ENCODE data around the gene CCL17.
"Not testable (repeated sequence)": the region's sequence is repeated elsewhere in the genome, so short reads cannot be mapped to it uniquely, and the experiment has no call there.

CCL17 gene

DNA sequence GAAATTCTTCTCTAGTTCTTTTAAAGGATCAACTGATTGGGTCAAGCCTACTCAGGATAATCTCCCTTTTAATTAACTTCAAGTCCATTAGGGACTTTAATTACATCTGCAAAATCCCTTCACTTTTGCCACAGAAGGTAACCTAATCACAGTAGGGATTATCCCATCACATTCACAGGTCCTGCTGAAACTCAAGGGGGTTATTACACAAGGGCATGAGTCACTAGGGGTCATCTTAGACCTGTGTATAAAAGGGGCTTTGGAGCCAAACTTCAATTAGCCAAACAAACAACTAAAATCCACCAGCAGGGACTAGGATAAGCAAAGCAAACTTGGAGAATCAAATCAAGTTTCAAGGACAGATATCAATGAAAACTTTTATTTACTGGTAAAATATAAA, 23.3 kb downstream of the CCL17 start:
- no peak for DNase-seq (ENCODE audit: low read depth in 1 of 2, low spot score in 1 of 2)

- no peak for DNase-seq (ENCODE audit: low read depth in 1 of 2, low spot score in 1 of 2)
Measured at GRCh38 chr16:57430955-57431354, 26.4 kb downstream of the CCL17 start.

DNA sequence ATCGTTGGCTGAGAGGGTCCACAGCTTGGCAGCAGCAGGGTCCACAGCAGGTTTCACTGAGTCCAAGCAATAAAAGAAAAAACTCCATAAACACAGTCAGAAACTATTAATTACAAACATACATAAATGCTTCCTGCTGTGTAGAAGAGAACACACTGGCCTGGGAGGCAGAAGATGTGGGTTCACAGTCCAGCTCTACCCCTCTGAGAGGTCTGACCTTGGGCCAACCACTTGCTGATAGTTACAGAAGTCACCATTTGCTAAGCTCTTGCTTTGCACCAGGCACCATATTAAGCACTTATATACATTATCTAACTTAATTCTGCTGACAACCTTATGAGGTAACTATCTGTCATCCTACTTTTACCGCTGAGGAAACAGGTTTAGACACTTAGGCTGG, 27.9 kb downstream of the CCL17 start:
- no peak for DNase-seq (ENCODE audit: low read depth in 1 of 2, low spot score in 1 of 2)

GRCh38 chr16:57432989-57433388, 28.4 kb downstream of the CCL17 start:
- no peak for DNase-seq (ENCODE audit: low read depth in 1 of 2, low spot score in 1 of 2)

DNA sequence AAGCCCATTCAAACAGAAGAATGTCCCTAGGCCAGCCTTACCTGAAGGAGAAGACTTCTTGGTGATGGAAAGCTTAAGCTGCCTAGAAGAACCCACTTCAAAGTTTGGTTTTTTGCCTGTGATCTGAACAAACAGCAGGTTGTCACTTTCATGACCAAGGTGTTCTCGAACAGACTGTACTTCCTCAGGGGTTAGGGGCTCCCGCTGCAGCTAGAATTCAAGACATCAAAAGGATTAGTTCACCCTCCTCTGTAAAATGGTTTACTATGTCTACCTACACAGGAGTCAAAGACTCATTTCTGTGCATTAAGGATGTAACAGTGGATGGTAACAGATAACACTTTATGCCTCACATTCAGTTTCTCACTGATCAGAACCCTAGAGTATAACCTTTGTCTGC, 29.4 kb downstream of the CCL17 start:
- no peak for DNase-seq (ENCODE audit: low read depth in 1 of 2, low spot score in 1 of 2)

DNA sequence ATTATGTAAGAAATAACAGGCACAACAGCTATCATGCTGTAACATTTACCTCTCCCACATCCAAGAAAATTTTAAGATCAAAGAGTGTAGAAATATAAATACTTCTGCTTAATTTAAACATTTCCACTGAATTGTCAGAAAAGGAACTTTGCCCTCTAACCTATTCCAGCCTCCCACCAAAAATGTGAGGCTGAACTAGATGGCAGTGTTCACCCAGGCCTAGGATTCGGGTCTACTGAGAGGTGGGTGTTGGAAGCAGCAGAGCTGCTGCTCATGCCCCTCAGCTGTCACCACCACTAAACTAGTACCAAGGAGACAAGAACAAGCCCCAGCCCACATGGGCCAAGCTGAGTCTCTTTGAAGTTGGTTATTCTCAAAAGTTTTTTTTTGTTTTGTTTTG, 31.3 kb downstream of the CCL17 start:
- DNase-seq (ENCODE audit: low read depth in 1 of 2, low spot score in 1 of 2): no peak

DNA sequence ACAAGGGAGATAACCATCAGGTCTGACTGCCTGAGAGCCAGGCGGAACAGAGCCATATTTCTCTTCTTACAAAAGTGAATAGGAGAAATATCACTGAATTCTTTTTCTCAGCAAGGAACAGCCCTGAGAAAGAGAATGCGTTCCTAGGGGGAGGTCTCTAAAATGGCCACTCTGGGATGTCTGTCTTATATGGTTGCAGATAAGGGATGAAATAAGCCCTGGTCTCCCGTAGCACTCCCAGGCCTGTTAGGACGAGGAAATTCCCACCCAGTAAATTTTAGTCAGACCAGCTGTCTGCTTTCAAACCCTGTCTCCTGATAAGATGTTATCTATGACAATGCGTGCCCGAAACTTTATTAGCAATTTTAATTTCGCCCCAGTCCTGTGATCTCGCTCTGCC, 35.4 kb downstream of the CCL17 start:
- not testable (repeated sequence) for DNase-seq (ENCODE audit: low read depth in 1 of 2, low spot score in 1 of 2)

DNA sequence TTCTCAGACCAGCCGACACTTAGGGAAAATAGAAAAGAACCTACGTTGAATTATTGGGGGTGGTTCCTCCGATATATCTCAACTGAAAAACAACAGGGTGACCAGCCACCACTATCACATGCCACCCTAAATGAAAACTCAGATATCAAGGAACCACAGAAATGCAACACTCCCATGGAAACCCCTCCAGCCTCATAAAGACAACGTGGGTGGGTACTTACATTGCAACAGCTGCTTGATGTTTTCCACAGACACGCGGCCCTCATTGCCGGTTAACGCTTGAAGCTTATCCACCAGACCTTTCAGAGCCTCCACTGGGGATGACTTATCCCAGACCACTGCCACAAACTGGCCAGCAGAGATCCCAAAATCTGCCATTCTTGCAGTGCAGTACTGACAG, 36.0 kb downstream of the CCL17 start:
- not testable (repeated sequence) for DNase-seq (ENCODE audit: low read depth in 1 of 2, low spot score in 1 of 2)

DNA sequence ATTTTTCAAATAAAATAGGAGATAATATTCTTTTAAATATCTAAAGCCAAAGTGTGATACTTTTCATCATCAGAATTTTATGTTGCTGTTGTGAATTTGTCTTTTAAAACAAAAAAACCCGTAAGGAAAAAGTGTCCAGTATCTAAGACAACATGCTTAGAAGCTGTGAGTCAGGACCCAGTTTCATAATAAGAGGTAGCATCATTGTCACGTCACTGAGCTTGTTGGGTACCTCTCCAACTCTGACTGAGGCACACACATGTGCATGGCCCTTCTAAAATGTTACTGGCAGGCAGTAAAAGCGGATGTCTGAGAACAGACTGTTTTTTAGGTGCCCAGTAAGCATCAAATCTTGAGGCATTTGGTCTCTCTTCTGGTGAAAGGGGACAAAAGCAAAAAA, 40.1 kb downstream of the CCL17 start:
- DNase-seq (ENCODE audit: low read depth in 1 of 2, low spot score in 1 of 2): no peak

GRCh38 chr16:57445510-57445909, 40.9 kb downstream of the CCL17 start:
- no peak for DNase-seq (ENCODE audit: low read depth in 1 of 2, low spot score in 1 of 2)

DNA sequence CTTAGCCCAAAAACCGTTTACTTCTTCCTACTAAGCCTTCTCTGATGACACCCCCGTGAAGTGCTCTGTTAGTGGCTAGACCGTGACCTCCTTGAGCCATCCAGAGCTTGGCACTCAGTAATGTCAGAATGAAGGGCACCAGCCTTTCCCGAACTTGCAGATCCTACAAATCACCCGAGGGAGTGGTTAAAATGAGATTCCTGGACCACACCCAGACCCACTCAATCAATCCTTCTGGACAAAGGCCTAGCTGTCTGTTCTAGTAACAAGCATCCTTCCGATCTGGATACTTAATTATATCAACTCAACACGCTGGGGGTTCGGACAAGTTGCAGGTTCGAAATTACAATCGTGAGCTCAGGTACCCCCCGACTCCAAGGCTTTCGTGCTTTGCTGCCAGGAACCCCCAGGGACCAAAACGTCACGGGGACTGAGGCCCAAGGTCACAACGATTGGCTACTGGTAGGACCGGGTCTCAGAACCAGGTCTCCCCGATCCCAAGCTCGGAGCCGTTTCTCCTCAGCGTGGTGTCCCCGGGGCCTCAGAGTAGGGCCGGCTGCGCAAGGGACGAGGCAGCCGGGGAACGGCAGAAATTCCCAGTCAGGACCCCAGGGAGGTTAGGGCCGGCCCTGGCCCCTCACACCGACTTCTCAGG, 42.1 kb downstream of the CCL17 start:
- peak in 1 of 2 donors; percentile 3 for DNase-seq (ENCODE audit: low read depth in 1 of 2, low spot score in 1 of 2)

GRCh38 chr16:57447186-57447962, 42.8 kb downstream of the CCL17 start, which contains the start of the genes CIAPIN1 and COQ9:
CIAPIN1 (minus strand) TSS chr16:57447385; CDS start chr16:57440928, 6,457 bp downstream.
COQ9 (plus strand) TSS chr16:57447479; CDS start chr16:57447506, 27 bp downstream.
- peak; percentile 77 to 88 for DNase-seq (ENCODE audit: low read depth in 1 of 2, low spot score in 1 of 2)

- DNase-seq (ENCODE audit: low read depth in 1 of 2, low spot score in 1 of 2): no peak
Measured at GRCh38 chr16:57452021-57452420, 47.5 kb downstream of the CCL17 start.

DNA sequence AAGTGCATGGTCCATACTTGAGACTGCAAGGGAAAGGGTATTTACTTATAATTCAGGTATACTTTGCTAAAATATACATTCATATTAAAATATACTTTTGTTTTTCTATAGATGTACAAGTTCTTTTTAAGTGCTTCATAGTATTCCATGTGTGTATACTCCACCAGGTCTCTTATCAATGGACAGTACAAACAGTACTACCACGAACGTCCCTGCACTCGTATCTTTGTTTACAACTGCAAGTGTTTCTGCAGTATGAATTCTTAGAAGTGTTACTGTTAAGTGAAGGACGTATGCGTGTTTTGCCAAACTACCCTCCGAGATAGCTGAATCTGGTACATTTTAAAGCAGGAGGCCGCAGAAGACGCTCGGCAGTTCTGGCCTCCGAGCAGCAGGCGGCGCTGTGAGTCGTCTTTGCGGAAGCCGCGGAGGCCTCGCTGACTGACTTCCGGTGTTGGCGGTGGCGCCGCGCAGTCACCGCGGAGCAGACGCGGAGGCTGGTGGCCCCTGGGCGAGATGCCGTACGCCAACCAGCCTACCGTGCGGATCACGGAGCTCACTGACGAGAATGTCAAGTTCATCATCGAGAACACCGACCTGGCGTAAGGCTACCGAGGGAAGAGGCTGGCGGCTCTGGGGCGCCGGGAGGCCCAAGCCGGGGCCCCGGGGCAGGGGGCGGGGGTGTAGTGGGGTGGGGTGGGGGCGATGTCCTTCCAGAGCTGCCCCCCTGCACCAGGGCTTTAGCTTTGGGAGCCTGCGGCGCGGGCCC, 57.8 kb downstream of the CCL17 start, which contains the start of gene POLR2C:
POLR2C (plus strand) TSS at position 471 of the 769 bp plus-strand sequence; CDS start at position 517, 46 bp downstream.
- DNase-seq (ENCODE audit: low read depth in 1 of 2, low spot score in 1 of 2): peak; percentile 86 to 91

- no peak for DNase-seq (ENCODE audit: low read depth in 1 of 2, low spot score in 1 of 2)
Measured at GRCh38 chr16:57462978-57463362, 58.4 kb downstream of the CCL17 start.

DNA sequence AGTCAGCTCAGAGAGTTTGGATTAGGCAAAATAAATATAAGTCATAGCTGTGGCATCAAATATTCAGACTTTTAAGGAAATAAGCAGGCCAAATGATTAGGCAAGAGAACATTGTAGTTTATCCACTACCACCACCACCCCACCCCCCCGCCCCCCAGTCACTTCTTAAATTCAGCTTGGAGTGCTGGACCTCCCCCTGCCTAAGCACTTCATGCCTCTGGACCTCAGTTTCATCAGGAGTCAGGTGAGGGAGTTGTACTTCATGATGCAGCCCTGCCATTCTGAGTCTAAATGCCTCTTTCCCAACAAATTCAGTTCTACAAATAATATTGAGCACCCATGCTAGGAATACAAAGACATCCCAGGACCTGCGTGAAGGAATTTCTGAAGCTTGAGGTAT, 60.0 kb downstream of the CCL17 start:
- DNase-seq (ENCODE audit: low read depth in 1 of 2, low spot score in 1 of 2): no peak

Measured in activated CD4-positive, alpha-beta T cell treated with anti-CD3 and anti-CD28 coated beads, Interleukin-2, amount 50 U/mL, for 24 hours (primary cell).